Activated CD8-positive, alpha-beta memory T cell treated with anti-CD3 and anti-CD28 coated beads for 36 hours (primary cell): ENCODE results near the gene RETSAT. TPM values are rescaled to one million over a fixed set of nuclear protein-coding genes. Genes with fewer than 3 reads are reported as not detected.
"Not testable (repeated sequence)": the region's sequence is repeated elsewhere in the genome, so short reads cannot be mapped to it uniquely, and the experiment has no call there.

Source experiments
- CTCF ChIA-PET: fragments of 350-600 bp; sonication (Branson Sonifier 250); formaldehyde crosslinking; loops from one replicate; lab custom pipeline; 2021; ENCODE audit warnings: antibody characterized with exemption; lab: Charles Lee
- POLR2A ChIA-PET: fragments of 350-600 bp; sonication (Branson Sonifier 250); formaldehyde crosslinking; loops from one replicate; lab custom pipeline; 2021; ENCODE audit warnings: antibody characterized with exemption; lab: Charles Lee
- total RNA-seq, 2 experiments: library from RNA; stranded (reverse); gene quantifications; one replicate each; pipeline ENCODE4 v1.2.3, GENCODE V29; 2021

The RETSAT gene
- total RNA-seq, 2 experiments from 2014 or later: 32.1 to 34.0 TPM

- POLR2A ChIA-PET, CTCF ChIA-PET: not testable (repeated sequence)
Measured at GRCh38 chr2:85343207-85343895, 11.0 kb downstream of the RETSAT start.

GRCh38 chr2:85342156-85342555 is 12.2 kb downstream of the RETSAT start:
- POLR2A ChIA-PET: no interaction called here
- CTCF ChIA-PET: no interaction called here

GRCh38 chr2:85341269-85342029 is 12.9 kb downstream of the RETSAT start:
- ChIA-PET POLR2A (no interaction called here), CTCF (no interaction called here)

GRCh38 chr2:85340034-85340892 is 14.1 kb downstream of the RETSAT start:
- ChIA-PET POLR2A (no interaction called here), CTCF (interaction anchor here (1.1 kb wide), 1 partner anchor 323 kb away, joined by 3 read pairs; no protein-coding TSS in a partner anchor)

- CTCF ChIA-PET: no interaction called here
Measured at GRCh38 chr2:85334928-85335327, 19.4 kb downstream of the RETSAT start.

GRCh38 chr2:85333877-85334276 is 20.5 kb downstream of the RETSAT start:
- CTCF ChIA-PET: interaction anchor here (1.0 kb wide), 1 partner anchor 57 kb away, joined by 3 read pairs; no protein-coding TSS in a partner anchor
- POLR2A ChIA-PET: not testable (repeated sequence)

More at GRCh38 chr2:85334928-85335327, 19.4 kb downstream of the RETSAT start:
- POLR2A ChIA-PET: no interaction called here

GRCh38 chr2:85330839-85331636 is 23.3 kb downstream of the RETSAT start:
- POLR2A ChIA-PET: interaction anchor here (2.0 kb wide), 1 partner anchor 23 kb away, joined by 6 read pairs; the partner anchor contains the start of genes ELMOD3 and RETSAT
- CTCF ChIA-PET: no interaction called here

GRCh38 chr2:85329701-85330100 is 24.6 kb downstream of the RETSAT start:
- CTCF ChIA-PET: interaction anchor here (0.8 kb wide), 1 partner anchor 222 kb away, joined by 3 read pairs; no protein-coding TSS in a partner anchor

GRCh38 chr2:85329181-85329651 is 25.1 kb downstream of the RETSAT start:
- POLR2A ChIA-PET: interaction anchor here (3.4 kb wide), 1 partner anchor 25 kb away, joined by 49 read pairs; the partner anchor contains the start of genes ELMOD3 and RETSAT
- CTCF ChIA-PET: interaction anchor here (0.8 kb wide), 1 partner anchor 223 kb away, joined by 3 read pairs; no protein-coding TSS in a partner anchor

More at GRCh38 chr2:85329701-85330100, 24.6 kb downstream of the RETSAT start:
- POLR2A ChIA-PET: not testable (repeated sequence)

- ChIA-PET CTCF (interaction anchor here (0.7 to 2.1 kb wide), 2 partner anchors 10 to 42 kb away, joined by 3 to 11 read pairs; no protein-coding TSS in a partner anchor), POLR2A (interaction anchor here (0.7 to 3.5 kb wide), 6 partner anchors 9 to 382 kb away, joined by 3 to 49 read pairs (median 10); partner anchors contain the start of genes ELMOD3, MAT2A and RETSAT)
Measured at GRCh38 chr2:85327822-85328617, 26.3 kb downstream of the RETSAT start, which contains the start of gene TGOLN2. TSS of gene TGOLN2 (minus strand) at chr2:85327989. CDS start at chr2:85327962, 27 bp downstream.

GRCh38 chr2:85327160-85327821 is 27.0 kb downstream of the RETSAT start:
- ChIA-PET CTCF (interaction anchor here (0.7 to 2.1 kb wide), 4 partner anchors 9 to 42 kb away, joined by 3 to 11 read pairs (median 3); no protein-coding TSS in a partner anchor), POLR2A (interaction anchor here (0.6 to 3.5 kb wide), 12 partner anchors 8 to 388 kb away, joined by 3 to 49 read pairs (median 4); partner anchors contain the start of genes C2orf68, ELMOD3, GGCX and MAT2A)

- CTCF ChIA-PET: interaction anchor here (1.0 to 2.1 kb wide), 3 partner anchors 9 to 27 kb away, joined by 3 to 11 read pairs (median 3); no protein-coding TSS in a partner anchor
- POLR2A ChIA-PET: interaction anchor here (0.6 to 3.5 kb wide), 11 partner anchors 8 to 387 kb away, joined by 3 to 49 read pairs (median 4); partner anchors contain the start of genes C2orf68, ELMOD3, GGCX and MAT2A
Measured at GRCh38 chr2:85326406-85327159, 27.7 kb downstream of the RETSAT start.

GRCh38 chr2:85325466-85325811 is 28.9 kb downstream of the RETSAT start:
- POLR2A ChIA-PET: interaction anchor here (1.5 to 3.5 kb wide), 2 partner anchors 11 to 213 kb away, joined by 4 to 19 read pairs; partner anchors contain the start of gene MAT2A
- CTCF ChIA-PET: interaction anchor here (1.5 kb wide), 1 partner anchor 25 kb away, joined by 3 read pairs; no protein-coding TSS in a partner anchor

- CTCF ChIA-PET: interaction anchor here (1.2 to 1.5 kb wide), 2 partner anchors 25 to 26 kb away, joined by 3 read pairs; no protein-coding TSS in a partner anchor
- POLR2A ChIA-PET: interaction anchor here (1.5 kb wide), 1 partner anchor 10 kb away, joined by 4 read pairs; no protein-coding TSS in a partner anchor
Measured at GRCh38 chr2:85324639-85325465, 29.5 kb downstream of the RETSAT start.
